OCI-LY1 (cell line): ENCODE data around the gene ZNF609.

ENCODE experiments used
- H2AFZ ChIP-seq: fragments of 200-600 bp; sonication (generic), shearing (Covaris generic); 2 replicates; pipeline ENCODE4 v1.6.0; 2014; ENCODE audit warnings: antibody characterized with exemption, mild to moderate bottlenecking, low read length
- H3F3A ChIP-seq: fragments of 200-600 bp; sonication (generic), shearing (Covaris generic); 2 replicates; pipeline ENCODE4 v1.6.0; 2014; ENCODE audit warnings: mild to moderate bottlenecking, antibody characterized with exemption, low read length, moderate library complexity; ENCODE audit not compliant: insufficient read depth
- H3K27ac ChIP-seq: fragments of 200-600 bp; sonication (generic); 2 replicates; pipeline ENCODE4 v1.5.1; 2014; ENCODE audit warnings: low read length, mixed run types, mild to moderate bottlenecking, low read depth; ENCODE audit not compliant: poor library complexity, severe bottlenecking
- H3K27me3 ChIP-seq: fragments of 200-600 bp; sonication (generic); 2 replicates; pipeline ENCODE4 v1.6.0; 2014; ENCODE audit warnings: antibody characterized with exemption, mild to moderate bottlenecking, low read length, moderate library complexity; ENCODE audit not compliant: insufficient read depth
- H3K36me3 ChIP-seq: fragments of 200-600 bp; sonication (generic); 2 replicates; pipeline ENCODE4 v1.6.1; 2014; ENCODE audit warnings: mild to moderate bottlenecking, antibody characterized with exemption, low read length, moderate library complexity, mixed read lengths; ENCODE audit not compliant: insufficient read depth
- H3K4me1 ChIP-seq: fragments of 200-600 bp; sonication (generic); 2 replicates; pipeline ENCODE4 v1.5.1; 2014; ENCODE audit warnings: mild to moderate bottlenecking, low read length, moderate library complexity; ENCODE audit not compliant: insufficient read depth, severe bottlenecking
- H3K4me2 ChIP-seq: fragments of 200-600 bp; sonication (generic), shearing (Covaris generic); 2 replicates; pipeline ENCODE4 v1.6.1; 2014; ENCODE audit warnings: low read length
- H3K4me3 ChIP-seq: fragments of 200-600 bp; sonication (generic); 2 replicates; pipeline ENCODE4 v1.5.1; 2014; ENCODE audit warnings: low read length, low read depth, mild to moderate bottlenecking, mixed read lengths; ENCODE audit not compliant: poor library complexity, severe bottlenecking
- H3K79me2 ChIP-seq: fragments of 200-600 bp; shearing (Covaris generic); 2 replicates; pipeline ENCODE4 v1.6.1; 2016; ENCODE audit warnings: mixed run types, low read length, mixed read lengths; ENCODE audit not compliant: insufficient read depth
- H3K9ac ChIP-seq: fragments of 200-600 bp; sonication (generic), shearing (Covaris generic); 2 replicates; pipeline ENCODE4 v1.6.1; 2014; ENCODE audit warnings: mild to moderate bottlenecking, low read length, mixed read lengths
- H3K9me2 ChIP-seq: fragments of 200-600 bp; sonication (generic), shearing (Covaris generic); 2 replicates; pipeline ENCODE4 v1.6.1; 2014; ENCODE audit warnings: low read depth, mild to moderate bottlenecking, low read length, mixed read lengths
- H3K9me3 ChIP-seq: fragments of 200-600 bp; shearing (Covaris generic); 2 replicates; pipeline ENCODE4 v1.6.1; 2014; ENCODE audit warnings: low read length, mixed read lengths
- H4K20me1 ChIP-seq: fragments of 200-600 bp; sonication (generic), shearing (Covaris generic); 2 replicates; pipeline ENCODE4 v1.6.0; 2016; ENCODE audit warnings: mild to moderate bottlenecking, low read length; ENCODE audit not compliant: insufficient read depth
- CTCF ChIP-seq: fragments of 200-600 bp; sonication (generic), shearing (Covaris generic); IDR thresholded peaks from 2 replicates; pipeline ENCODE4 v1.5.1; 2017; ENCODE audit warnings: mild to moderate bottlenecking, antibody characterized with exemption, low read length, moderate library complexity, mixed read lengths
- EZH2 ChIP-seq: fragments of 200-600 bp; sonication (generic), shearing (Covaris generic); IDR thresholded peaks from 2 replicates; pipeline ENCODE4 v1.8.0; 2017; ENCODE audit warnings: borderline replicate concordance, mixed run types, mild to moderate bottlenecking, antibody characterized with exemption, low read length, moderate library complexity, mixed read lengths

ZNF609 gene

GRCh38 chr15:64521201-64521600, 60.8 kb downstream of the ZNF609 start:
- no peaks in the 10 kb centered on the region for H3K9me2 ChIP-seq
- peaks cover 3% of the 10 kb centered on the region; the same call in 1 of the 2 replicates for H3K36me3 ChIP-seq
- H3K4me3 ChIP-seq, result no peak overlapping the region
- no peaks in the 10 kb centered on the region for H4K20me1 ChIP-seq
- peaks cover 40% of the 10 kb centered on the region for H3K79me2 ChIP-seq
- no peak overlapping the region for H2AFZ ChIP-seq
- H3K9ac ChIP-seq, result no peak overlapping the region
- H3K4me2 ChIP-seq, result no peak overlapping the region
- H3K27me3 ChIP-seq, result no peaks in the 10 kb centered on the region
- H3K9me3 ChIP-seq, result no peaks in the 10 kb centered on the region
- H3F3A ChIP-seq, result no peaks in the 10 kb centered on the region; the same call in 1 of the 2 replicates
- no peak overlapping the region for H3K27ac ChIP-seq
- no peak for TF ChIP-seq CTCF
- no peak for TF ChIP-seq EZH2
- no peaks in the 10 kb centered on the region for H3K4me1 ChIP-seq

GRCh38 chr15:64521726-64522164, 61.4 kb downstream of the ZNF609 start:
- Histone ChIP-seq H3K27me3 (no peaks in the 10 kb centered on the region), H3K79me2 (peaks cover 39% of the 10 kb centered on the region), H3F3A (no peaks in the 10 kb centered on the region; the same call in 1 of the 2 replicates), H3K36me3 (peaks cover 3% of the 10 kb centered on the region; the same call in 1 of the 2 replicates), H3K9me2 (no peaks in the 10 kb centered on the region), H3K4me1 (no peaks in the 10 kb centered on the region), H3K27ac (no peak overlapping the region), H2AFZ (no peak overlapping the region), H3K4me3 (no peak overlapping the region), H4K20me1 (no peaks in the 10 kb centered on the region), H3K4me2 (no peak overlapping the region), H3K9me3 (no peaks in the 10 kb centered on the region), H3K9ac (no peak overlapping the region)
- TF ChIP-seq EZH2 (no peak), CTCF (no peak)

- H2AFZ ChIP-seq, result no peak overlapping the region
- H3K9me3 ChIP-seq, result no peaks in the 10 kb centered on the region
- TF ChIP-seq EZH2 (no peak), CTCF (no peak)
- H3K27ac ChIP-seq, result no peak overlapping the region
- no peaks in the 10 kb centered on the region for H3K9me2 ChIP-seq
- H3K27me3 ChIP-seq, result no peaks in the 10 kb centered on the region
- no peak overlapping the region for H3K4me3 ChIP-seq
- H3K36me3 ChIP-seq, result peaks cover 2% of the 10 kb centered on the region; the same call in 1 of the 2 replicates
- no peak overlapping the region for H3K9ac ChIP-seq
- no peaks in the 10 kb centered on the region; the same call in 1 of the 2 replicates for H3F3A ChIP-seq
- no peak overlapping the region for H3K4me2 ChIP-seq
- H4K20me1 ChIP-seq, result no peaks in the 10 kb centered on the region
- no peaks in the 10 kb centered on the region for H3K4me1 ChIP-seq
- peaks cover 43% of the 10 kb centered on the region for H3K79me2 ChIP-seq
Measured at GRCh38 chr15:64522226-64522823, 61.9 kb downstream of the ZNF609 start.
